GOT3 (cell line): ENCODE results near the gene KCNG1.

Experiments
- DNase-seq: peaks from one replicate; lab custom pipeline; 2025; ENCODE audit warnings: mixed read lengths; lab: John Stamatoyannopoulos, UW

The KCNG1 gene

GRCh38 chr20:51013577-51014330 is 9.2 kb downstream of the KCNG1 start:
- no peak for DNase-seq

DNA sequence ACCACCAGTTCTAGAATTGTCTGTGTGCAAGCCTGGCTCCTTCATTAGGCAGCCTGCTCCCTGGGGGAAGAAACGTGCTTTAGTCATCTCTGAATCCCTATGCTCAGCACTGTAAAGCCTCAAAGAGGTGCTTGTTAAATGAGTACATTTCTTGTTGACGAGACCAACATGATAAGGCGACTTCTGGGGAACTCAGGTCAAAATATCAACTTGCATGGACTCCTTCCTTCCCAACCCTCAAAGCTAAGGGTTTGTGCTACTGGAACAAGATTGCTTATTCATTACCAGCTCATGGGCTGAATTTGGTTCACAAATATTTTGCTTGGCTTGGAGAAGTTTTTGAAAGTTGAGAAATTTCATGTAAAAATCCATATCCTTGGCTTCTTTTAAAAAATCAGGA is 10.6 kb downstream of the KCNG1 start:
- DNase-seq: no peak

GRCh38 chr20:51011479-51011878 is 11.4 kb downstream of the KCNG1 start:
- DNase-seq: no peak

GRCh38 chr20:51010932-51011331 is 12.0 kb downstream of the KCNG1 start:
- no peak for DNase-seq

DNA sequence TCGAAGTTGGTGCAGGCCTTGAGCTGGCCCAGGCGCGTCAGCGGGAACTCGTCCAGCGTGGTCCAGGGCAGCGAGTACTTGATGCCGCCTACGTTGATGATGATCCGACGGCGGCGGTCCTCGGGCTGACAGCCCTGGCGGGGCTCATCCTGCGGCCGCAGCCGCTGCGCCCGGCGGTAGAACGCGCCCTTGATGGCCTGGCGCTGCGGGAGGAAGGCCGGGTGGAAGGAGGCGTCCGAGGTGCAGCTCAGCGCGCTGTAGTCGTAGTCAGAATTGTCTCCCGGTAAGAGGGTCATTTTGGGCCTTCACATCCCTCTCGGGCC is 12.9 kb downstream of the KCNG1 start:
- no peak for DNase-seq

DNA sequence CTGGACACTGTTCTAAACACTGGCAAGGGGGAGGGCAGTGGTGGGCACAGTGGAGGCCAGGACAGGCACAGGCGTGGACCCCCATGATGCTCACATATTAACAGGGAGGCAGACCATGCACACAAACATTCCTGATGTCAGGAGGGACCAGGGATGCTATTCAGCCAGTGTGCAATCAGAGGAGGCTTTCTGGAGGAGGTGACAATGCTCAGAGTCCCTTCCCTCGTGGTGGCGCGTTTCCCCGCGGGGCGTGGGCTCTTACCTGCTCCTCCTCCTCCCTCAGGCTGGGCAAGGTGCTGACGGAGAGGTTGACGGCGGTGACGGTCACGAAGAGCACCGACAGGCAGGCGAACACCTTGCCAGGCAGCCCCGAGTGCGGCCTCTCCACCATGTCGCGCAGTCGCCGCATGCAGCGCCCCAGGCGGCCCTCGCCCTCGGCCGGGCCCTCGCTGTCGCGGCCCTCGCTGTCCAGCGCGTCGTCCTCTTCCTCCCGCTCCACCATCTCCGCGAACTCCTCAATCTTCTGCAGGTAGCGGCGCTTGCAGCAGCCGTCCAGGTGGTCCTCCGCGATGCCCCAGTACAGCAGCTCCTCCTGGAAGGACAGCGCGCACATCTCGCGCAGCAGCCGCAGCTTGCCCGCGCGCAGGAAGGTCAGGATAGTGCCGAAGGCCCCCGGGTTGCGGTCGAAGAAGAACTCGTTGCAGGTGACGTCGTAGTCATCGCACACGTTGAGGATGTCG is 13.4 kb downstream of the KCNG1 start:
- no peak for DNase-seq

- DNase-seq: no peak
These were observed 14.2 kb downstream of the KCNG1 start for GRCh38 chr20:51008718-51009117.

DNA sequence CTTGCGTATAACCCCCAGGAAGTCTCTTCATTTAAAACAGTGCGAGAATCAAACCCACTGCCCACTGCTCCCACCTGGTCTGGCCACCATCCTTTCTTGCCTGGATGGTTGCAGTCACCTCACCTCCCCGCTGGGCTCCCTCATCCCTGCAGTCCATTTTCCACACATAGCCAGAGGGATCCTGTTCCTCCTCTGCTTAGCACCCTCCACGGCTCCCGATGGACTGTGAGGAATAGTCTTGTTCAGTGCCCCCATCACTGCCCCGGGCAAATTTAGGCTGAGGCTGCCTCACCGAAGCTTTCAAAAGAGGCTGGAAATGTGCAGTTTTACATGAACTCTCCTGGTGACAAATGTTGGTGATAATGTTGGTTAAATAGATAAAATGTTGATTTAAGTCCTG is 17.7 kb downstream of the KCNG1 start:
- no peak for DNase-seq

DNA sequence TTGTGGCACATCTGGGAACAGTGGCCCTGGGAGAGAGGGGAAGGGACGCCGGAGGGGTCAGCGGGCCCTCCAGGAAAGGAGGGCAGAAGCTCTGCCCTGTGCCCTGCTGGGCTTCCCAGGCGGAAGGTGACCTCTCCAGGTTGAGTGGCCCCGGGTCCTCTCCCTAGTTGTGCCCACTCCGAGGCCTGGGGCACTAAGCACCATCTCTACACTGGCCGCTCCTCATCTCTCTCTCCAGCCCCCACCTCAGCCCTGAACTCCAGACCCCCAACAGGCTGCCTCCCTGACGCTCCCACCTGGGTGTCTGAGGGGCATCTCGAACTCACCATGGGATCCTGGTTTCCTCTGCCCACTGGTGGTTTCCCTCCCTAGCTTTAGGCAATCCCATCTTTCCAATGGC is 18.1 kb downstream of the KCNG1 start:
- no peak for DNase-seq

DNA sequence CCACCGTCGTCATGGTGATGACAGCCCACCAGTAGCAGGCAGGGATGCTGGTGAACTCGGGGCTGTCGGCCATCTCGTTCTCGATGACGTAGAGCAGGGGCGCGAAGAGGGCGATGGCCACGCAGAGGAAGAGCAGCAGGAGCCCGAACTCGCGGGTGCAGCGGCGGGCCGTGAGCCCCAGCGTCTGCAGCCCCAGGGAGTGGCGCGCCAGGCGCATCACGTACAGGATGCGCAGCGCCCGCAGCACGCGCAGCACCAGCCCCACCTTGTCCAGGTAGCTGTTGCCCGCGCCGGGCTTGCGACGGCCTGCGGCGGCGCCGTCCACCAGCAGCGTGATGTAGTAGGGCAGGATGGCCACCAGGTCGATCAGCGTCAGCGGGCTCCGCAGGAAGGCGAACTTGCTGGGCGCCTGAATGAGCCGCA is 18.6 kb downstream of the KCNG1 start:
- no peak for DNase-seq

GRCh38 chr20:51003753-51004152 is 19.2 kb downstream of the KCNG1 start:
- no peak for DNase-seq

DNA sequence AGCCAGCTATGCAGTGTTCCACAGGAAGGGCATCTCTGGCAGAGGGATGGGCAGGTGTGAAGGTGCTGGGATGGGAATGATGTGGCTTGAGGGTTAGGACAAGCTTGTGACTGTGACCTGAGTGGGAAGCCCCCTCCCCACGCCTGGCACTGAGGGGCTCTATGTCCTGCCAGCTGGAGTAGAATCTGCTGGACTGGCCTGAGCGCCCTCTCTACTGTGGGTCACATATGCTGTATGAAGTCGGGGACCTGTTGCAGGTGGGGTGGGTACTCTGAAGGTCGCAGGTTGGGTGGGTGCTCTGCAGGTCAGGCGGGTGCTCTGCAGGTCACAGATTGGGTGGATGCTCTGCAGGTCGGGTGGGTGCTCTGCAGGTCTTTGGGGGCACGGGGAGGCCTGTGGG is 20.3 kb downstream of the KCNG1 start:
- no peak for DNase-seq

DNA sequence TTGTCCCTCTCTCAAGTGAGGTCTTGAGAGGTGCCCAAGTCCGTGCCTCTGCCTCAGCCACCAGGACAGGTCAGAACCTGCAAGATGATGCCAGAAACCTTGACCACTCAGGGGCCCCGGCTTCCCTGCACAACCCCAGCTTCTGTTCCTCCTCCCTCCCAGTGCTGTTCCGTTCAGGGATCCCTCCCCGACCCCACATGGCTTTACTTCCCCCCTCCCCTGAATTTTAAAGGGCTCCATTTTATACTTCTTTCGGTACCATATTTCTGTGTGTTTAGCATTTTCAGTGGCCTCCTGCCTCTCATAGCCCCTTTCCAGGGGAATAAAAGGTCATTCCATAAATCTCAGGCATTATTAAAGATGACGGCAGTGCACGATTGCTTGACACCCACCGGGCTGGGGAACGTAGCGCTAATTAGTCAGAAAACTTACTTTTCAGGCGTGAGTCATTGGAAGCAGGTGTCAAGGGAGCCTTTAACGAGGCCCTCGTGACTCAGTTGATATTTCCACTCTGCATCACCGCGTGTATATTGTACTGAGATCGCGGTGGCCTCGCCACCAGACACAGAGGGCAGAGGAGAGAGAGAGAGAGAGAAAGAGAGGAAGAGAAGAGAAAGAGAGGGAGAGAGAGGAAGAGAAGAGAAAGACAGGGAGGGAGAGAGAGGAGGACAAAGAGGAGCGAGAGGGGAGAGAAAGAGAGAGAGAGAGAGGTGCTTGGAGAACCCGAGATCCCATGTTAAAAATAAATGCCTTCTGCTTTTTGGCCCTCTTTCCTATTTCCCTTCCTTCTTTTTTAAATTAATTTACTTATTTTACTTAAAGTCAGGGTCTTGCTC is 21.3 kb downstream of the KCNG1 start:
- no peak for DNase-seq

DNA sequence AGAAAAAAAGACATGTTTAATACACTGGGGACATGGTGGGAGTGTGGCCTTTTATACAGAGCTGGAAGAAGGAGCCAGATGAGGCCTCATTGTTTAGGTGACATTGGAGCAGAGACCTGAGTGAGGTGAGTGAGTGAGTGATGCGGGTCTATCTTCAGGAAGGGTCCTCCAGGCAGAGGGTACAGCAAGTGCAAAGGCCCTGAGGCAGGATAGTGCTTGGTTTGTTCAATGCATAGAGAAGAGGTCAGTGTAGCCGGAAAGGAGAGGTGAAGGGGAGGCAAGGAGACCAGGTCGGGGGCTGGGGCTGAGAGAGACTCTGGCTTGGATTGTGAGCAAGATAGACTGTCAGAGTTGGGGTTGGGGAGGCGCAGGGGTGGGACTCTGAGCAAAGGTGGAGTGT is 23.6 kb downstream of the KCNG1 start:
- DNase-seq: no peak

DNA sequence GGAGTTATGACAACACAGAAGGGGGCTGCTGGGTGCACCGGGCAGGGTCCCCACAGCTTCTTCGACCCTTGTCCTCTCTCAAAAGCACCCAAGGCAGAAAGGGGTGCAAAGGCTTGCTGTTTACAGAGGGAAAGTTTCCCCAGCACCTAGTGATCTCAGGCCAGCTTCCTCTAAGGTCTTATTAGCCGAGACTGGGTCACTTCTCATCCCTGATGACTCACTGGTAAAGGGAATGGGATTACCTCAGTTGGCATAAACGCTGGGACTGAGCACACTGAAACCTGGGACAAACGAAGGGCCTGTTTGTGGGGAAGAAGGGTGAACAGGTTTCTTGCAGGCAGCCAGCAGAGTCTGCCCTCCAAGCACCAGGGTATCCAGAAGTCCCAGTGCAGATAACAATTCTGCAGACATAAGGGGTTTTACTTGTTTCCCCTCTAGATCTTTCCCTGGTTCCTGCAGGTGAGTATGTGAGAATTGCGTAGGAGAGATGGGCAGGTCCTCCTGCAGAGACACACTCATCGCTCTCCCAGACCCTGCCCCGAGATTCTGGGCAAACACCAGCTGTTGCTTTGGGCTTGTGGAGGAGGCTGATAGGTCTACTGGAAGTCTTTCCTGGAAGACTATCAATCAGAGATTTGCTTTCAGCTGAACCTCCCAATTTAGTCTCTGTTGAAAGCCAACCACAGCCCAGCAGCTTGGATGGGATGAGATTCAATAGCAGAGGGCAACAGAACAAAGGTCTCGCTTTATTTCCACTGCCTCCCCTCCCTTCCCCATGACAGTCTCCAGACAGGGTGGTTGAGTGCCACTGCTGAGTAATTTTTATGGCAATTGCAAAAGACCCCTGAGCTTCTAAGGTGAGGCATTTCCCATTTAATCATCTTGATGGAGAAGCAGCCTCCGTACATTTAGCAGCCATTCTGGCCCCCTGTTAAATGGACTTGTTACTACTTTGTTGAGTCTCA is 25.7 kb downstream of the KCNG1 start:
- no peak for DNase-seq

GRCh38 chr20:50995506-50995905 is 27.4 kb downstream of the KCNG1 start:
- no peak for DNase-seq

DNA sequence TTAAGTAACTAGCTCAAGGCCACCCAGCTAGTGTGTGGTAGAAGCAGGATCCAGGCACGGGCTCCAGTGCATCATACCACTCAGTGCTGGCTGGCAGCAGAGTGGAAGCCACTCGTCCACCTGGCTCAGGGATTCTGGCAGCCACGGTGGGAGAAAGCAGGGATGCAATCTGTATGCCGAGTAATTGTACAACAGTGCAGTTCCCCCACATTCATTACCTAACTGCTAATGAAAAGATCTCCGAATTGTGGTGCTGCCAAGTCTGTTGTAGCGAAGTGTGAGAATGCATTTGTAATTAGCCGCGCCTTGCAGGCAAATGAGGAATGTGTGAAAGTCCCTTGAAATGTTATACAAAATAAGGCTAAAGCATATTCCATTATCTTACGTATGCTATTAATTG is 29.0 kb downstream of the KCNG1 start:
- DNase-seq: no peak

- no peak for DNase-seq
These were observed 30.0 kb downstream of the KCNG1 start for GRCh38 chr20:50992733-50993457.

DNA sequence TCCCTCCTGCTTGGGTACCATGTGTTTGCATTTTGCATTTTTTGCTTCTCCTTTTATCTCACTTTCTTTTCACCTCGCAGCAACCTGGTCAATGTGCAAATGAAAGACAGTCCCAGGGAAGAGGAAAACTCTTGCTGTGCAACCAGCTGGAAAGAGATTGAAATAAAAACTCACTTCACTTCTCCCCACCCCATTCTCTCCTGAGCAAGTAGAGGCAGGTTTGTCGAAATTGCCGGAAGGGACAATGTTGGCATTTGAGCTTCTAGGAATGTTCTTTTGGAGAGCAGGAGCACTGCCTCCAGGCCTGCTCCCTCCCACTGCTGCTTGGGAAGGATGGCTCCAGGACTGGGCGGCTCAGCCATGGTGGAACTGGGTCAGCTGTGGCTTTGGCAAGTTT is 30.6 kb downstream of the KCNG1 start:
- no peak for DNase-seq

GRCh38 chr20:50991076-50991475 is 31.8 kb downstream of the KCNG1 start:
- no peak for DNase-seq
